Immature natural killer cell (primary cell): ENCODE results near the gene CDH13. TPM values are rescaled to one million over a fixed set of nuclear protein-coding genes. Genes with fewer than 3 reads are reported as not detected.
A peak's percentile ranks its signal among the peaks of the same experiment; 100 is the strongest.

Experiments
- DNase-seq, 3 donors: peaks; one replicate each; pipeline ENCODE4 v3.0.0; 2022; ENCODE audit warnings: mixed read lengths in 1 of 3
- H3K27ac Mint-ChIP-seq, 6 donors: one replicate each; pipeline ENCODE4 v1.8.0; 2020; ENCODE audit warnings: mixed read lengths in 6 of 6, mild to moderate bottlenecking in 5 of 6, inconsistent platforms in 4 of 6, moderate library complexity in 3 of 6
- H3K27me3 Mint-ChIP-seq, 3 donors: one replicate each; pipeline ENCODE4 v1.8.0; 2020 to 2021; ENCODE audit warnings: low read depth in 3 of 3, mild to moderate bottlenecking in 3 of 3, mixed read lengths in 3 of 3, moderate library complexity in 3 of 3, inconsistent platforms in 1 of 3
- H3K36me3 Mint-ChIP-seq, 3 donors: one replicate each; pipeline ENCODE4 v1.8.0; 2020; ENCODE audit warnings: mixed read lengths in 3 of 3, inconsistent platforms in 2 of 3, mild to moderate bottlenecking in 2 of 3
- H3K4me1 Mint-ChIP-seq, 2 donors: one replicate each; pipeline ENCODE4 v1.8.0; 2020; ENCODE audit warnings: inconsistent platforms in 2 of 2, mild to moderate bottlenecking in 2 of 2, mixed read lengths in 2 of 2, moderate library complexity in 1 of 2
- H3K4me3 Mint-ChIP-seq, 5 donors: one replicate each; pipeline ENCODE4 v1.8.0; 2020; ENCODE audit warnings: mild to moderate bottlenecking in 5 of 5, mixed read lengths in 5 of 5, inconsistent platforms in 3 of 5, moderate library complexity in 3 of 5
- H3K9me3 Mint-ChIP-seq, 6 donors: one replicate each; pipeline ENCODE4 v1.8.0; 2020; ENCODE audit warnings: mild to moderate bottlenecking in 6 of 6, mixed read lengths in 6 of 6, inconsistent platforms in 4 of 6, moderate library complexity in 3 of 6
- polyA plus RNA-seq, 3 donors: library from polyadenylated mRNA; unstranded; fragments of 300-500 nt; fragmentation: Illumina TruSeq; gene quantifications; one replicate each; pipeline ENCODE4 v1.2.3, GENCODE V29; 2021

Gene CDH13
- polyA plus RNA-seq, 3 donors from 2014 or later: not detected

- Mint-ChIP-seq H3K36me3 (peaks cover 0 to 4% (median 0%) of the 10 kb centered on the region in 3 donors), H3K9me3 (peaks cover 0 to 3% (median 0%) of the 10 kb centered on the region in 6 donors), H3K27ac (no peak overlapping the region), H3K4me3 (no peak overlapping the region), H3K27me3 (peaks cover 4 to 5% (median 4%) of the 10 kb centered on the region in 3 donors), H3K4me1 (peaks cover 43 to 59% of the 10 kb centered on the region in 2 donors)
- DNase-seq: no peak
Observed at GRCh38 chr16:82954224-82954929, 327.6 kb downstream of the CDH13 start.

- H3K36me3 Mint-ChIP-seq: peaks cover 0 to 4% (median 0%) of the 10 kb centered on the region in 3 donors
- H3K4me1 Mint-ChIP-seq: peaks cover 36 to 56% of the 10 kb centered on the region in 2 donors
- peak overlapping the region in 3 of 6 donors; percentile 0 to 34 (median 4) for H3K27ac Mint-ChIP-seq
- peaks cover 0 to 4% (median 0%) of the 10 kb centered on the region in 6 donors for H3K9me3 Mint-ChIP-seq
- peaks cover 0 to 7% (median 4%) of the 10 kb centered on the region in 3 donors for H3K27me3 Mint-ChIP-seq
- peak; percentile 42 to 48 (median 43) for DNase-seq
- H3K4me3 Mint-ChIP-seq: peak overlapping the region in 4 of 5 donors; percentile 0 to 48 (median 18)
Observed at GRCh38 chr16:82955741-82956348, 329.1 kb downstream of the CDH13 start.

DNA sequence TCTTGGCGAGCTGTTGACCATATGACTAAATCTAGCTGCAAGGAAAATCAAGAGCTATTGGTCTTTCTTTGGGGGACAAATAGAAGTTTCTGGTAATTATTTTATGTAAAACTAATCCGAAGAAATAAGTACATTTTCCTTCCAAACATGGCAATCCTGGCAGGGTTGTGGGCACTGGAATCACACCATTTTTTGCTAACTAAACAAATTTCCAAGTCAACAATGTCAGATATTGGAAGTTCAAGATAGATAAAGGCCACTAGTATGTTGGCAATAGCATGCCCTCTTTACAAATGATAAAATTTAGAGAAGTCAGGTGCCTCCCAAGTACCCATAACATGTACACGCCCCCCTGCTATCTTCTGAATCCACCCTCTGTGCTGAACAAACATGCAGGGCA, 330.4 kb downstream of the CDH13 start:
- peaks cover 0 to 4% (median 0%) of the 10 kb centered on the region in 3 donors for H3K36me3 Mint-ChIP-seq
- no peak for DNase-seq
- H3K9me3 Mint-ChIP-seq: peaks cover 0 to 4% (median 0%) of the 10 kb centered on the region in 6 donors
- peaks cover 0 to 10% (median 4%) of the 10 kb centered on the region in 3 donors for H3K27me3 Mint-ChIP-seq
- H3K4me3 Mint-ChIP-seq: no peak overlapping the region
- peaks cover 26 to 46% of the 10 kb centered on the region in 2 donors for H3K4me1 Mint-ChIP-seq
- H3K27ac Mint-ChIP-seq: peak overlapping the region in 1 of 6 donors; percentile 4

DNA sequence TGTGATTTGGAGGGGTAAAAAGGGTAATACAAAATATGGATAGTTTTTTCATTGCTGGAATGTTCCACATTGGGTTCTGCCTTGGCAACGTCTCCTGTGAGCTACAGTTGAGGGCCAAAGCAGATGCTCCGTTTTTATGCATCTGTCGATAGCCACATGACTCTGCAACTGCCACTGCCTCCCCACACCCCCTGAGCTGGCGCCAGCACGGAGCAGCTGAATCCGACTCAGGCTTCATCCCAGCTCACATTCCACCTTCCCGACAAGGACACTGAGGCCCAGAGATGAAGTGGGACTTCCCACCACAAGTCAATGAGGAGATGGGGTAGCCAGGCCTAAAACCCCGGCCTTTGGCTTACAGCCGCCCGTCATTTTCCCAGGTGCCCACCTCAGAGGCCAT, 334.1 kb downstream of the CDH13 start:
- Mint-ChIP-seq H3K4me3 (no peak overlapping the region), H3K9me3 (peaks cover 0 to 10% (median 0%) of the 10 kb centered on the region in 6 donors), H3K4me1 (peaks cover 19 to 23% of the 10 kb centered on the region in 2 donors), H3K27ac (no peak overlapping the region), H3K27me3 (peaks cover 0 to 10% (median 2%) of the 10 kb centered on the region in 3 donors), H3K36me3 (peaks cover 0 to 4% (median 0%) of the 10 kb centered on the region in 3 donors)
- no peak for DNase-seq

DNA sequence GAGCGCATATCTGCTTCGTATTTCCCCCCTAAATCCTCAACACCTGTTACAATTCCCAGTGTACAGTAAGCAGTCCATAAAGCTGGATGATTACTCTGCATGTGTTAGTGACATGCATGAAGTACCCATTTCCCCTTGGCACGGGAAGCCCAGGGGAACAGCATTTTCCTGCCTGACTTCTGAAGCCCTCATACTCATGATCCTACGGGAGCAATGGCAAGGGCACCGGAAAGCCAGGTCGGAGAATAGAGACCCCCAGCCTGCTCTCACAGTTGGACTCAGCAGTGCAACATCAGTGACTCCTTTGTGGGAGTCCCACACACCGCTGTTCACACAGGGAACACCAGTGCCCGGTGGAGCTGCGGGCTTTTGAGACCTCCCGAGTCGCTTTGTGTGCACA, 336.9 kb downstream of the CDH13 start:
- H3K27ac Mint-ChIP-seq: no peak overlapping the region
- H3K4me1 Mint-ChIP-seq: peaks cover 7 to 12% of the 10 kb centered on the region in 2 donors
- H3K4me3 Mint-ChIP-seq: no peak overlapping the region
- H3K9me3 Mint-ChIP-seq: peaks cover 0 to 7% (median 0%) of the 10 kb centered on the region in 6 donors
- peaks cover 0 to 7% (median 0%) of the 10 kb centered on the region in 3 donors for H3K27me3 Mint-ChIP-seq
- no peaks in the 10 kb centered on the region for H3K36me3 Mint-ChIP-seq
- DNase-seq: no peak

DNA sequence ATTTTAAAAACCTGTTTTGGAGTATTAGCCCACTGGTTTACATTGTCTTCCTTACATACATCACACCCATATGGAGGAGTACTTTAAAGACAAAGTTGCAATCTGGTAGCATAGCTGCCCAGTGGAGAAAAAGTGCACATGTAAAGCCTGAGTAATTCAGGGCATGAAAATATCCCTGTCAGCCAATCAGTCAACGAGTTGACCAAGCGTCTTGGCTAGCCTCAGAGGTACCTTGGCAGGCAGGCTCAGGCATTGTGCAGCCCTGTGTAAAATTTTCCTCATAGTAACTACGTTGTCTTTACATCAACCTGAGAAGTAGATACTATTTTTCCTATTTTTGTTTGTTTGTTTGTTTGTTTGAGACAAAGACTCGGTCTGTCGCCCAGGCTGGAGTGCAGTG, 339.0 kb downstream of the CDH13 start:
- H3K9me3 Mint-ChIP-seq: peaks cover 0 to 6% (median 0%) of the 10 kb centered on the region in 6 donors

GRCh38 chr16:82967424-82967823, 340.7 kb downstream of the CDH13 start:
- Mint-ChIP-seq H3K9me3 (peaks cover 0 to 7% (median 0%) of the 10 kb centered on the region in 6 donors), H3K27me3 (peaks cover 0 to 4% (median 4%) of the 10 kb centered on the region in 3 donors), H3K4me1 (no peaks in the 10 kb centered on the region), H3K27ac (no peak overlapping the region), H3K36me3 (no peaks in the 10 kb centered on the region), H3K4me3 (no peak overlapping the region)
- no peak for DNase-seq

More for the DNA sequence above, 339.0 kb downstream of the CDH13 start:
- H3K4me3 Mint-ChIP-seq: no peak overlapping the region
- peaks cover 0 to 6% (median 0%) of the 10 kb centered on the region in 3 donors for H3K27me3 Mint-ChIP-seq
- no peaks in the 10 kb centered on the region for H3K4me1 Mint-ChIP-seq
- no peak overlapping the region for H3K27ac Mint-ChIP-seq
- no peaks in the 10 kb centered on the region for H3K36me3 Mint-ChIP-seq
- DNase-seq: no peak

GRCh38 chr16:82971126-82971525, 344.4 kb downstream of the CDH13 start:
- H3K27ac Mint-ChIP-seq: no peak overlapping the region
- no peak overlapping the region for H3K4me3 Mint-ChIP-seq
- DNase-seq: no peak
- peaks cover 0 to 8% (median 4%) of the 10 kb centered on the region in 3 donors for H3K27me3 Mint-ChIP-seq
- peaks cover 0 to 3% (median 0%) of the 10 kb centered on the region in 3 donors for H3K36me3 Mint-ChIP-seq
- H3K9me3 Mint-ChIP-seq: peaks cover 0 to 2% (median 0%) of the 10 kb centered on the region in 6 donors
- H3K4me1 Mint-ChIP-seq: no peaks in the 10 kb centered on the region

DNA sequence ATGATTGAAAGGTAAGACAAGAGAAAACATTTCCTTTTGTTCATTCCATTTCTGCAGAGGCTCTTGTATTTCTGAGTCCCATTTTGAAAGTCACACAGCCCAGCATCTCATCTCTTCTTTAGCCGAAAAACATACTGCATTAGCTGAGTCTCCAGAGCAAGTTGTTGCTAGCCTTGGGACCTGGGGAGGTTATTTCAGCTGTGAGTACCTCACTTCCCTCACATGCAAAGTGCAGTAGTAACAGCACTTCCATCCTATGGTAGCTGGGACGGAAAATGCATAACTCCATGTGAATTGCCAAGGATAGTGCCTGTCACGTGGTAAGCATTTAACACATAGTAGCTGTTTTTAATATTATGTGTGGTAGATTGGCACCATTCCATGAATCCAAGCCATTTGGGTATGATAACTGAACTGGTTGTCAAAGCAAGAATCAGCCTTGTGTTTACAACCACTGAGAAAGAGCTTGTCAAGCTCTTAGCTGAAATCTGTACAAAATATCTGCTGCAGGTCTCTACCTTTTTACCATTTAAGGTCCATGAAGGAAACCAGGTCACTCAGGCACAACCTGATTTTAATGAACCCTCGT, 345.7 kb downstream of the CDH13 start:
- Mint-ChIP-seq H3K9me3 (peaks cover 0 to 2% (median under 1%) of the 10 kb centered on the region in 6 donors), H3K27ac (no peak overlapping the region)
- DNase-seq: no peak

GRCh38 chr16:82979406-82980111, 352.8 kb downstream of the CDH13 start:
- no peak overlapping the region for H3K4me3 Mint-ChIP-seq
- peaks cover 2 to 8% (median 2%) of the 10 kb centered on the region in 3 donors for H3K27me3 Mint-ChIP-seq
- no peak for DNase-seq
- H3K36me3 Mint-ChIP-seq: peaks cover 6 to 8% (median 7%) of the 10 kb centered on the region in 3 donors
- peaks cover 0 to 9% (median 2%) of the 10 kb centered on the region in 6 donors for H3K9me3 Mint-ChIP-seq
- no peaks in the 10 kb centered on the region for H3K4me1 Mint-ChIP-seq
- no peak overlapping the region for H3K27ac Mint-ChIP-seq

More for the DNA sequence above, 345.7 kb downstream of the CDH13 start:
- Mint-ChIP-seq H3K27me3 (peaks cover 0 to 8% (median 4%) of the 10 kb centered on the region in 3 donors), H3K4me3 (no peak overlapping the region), H3K4me1 (no peaks in the 10 kb centered on the region), H3K36me3 (peaks cover under 1 to 4% (median under 1%) of the 10 kb centered on the region in 3 donors)

- Mint-ChIP-seq H3K36me3 (peaks cover 6 to 8% (median 7%) of the 10 kb centered on the region in 3 donors), H3K27ac (no peak overlapping the region), H3K9me3 (peaks cover 0 to 9% (median 2%) of the 10 kb centered on the region in 6 donors), H3K4me3 (no peak overlapping the region), H3K4me1 (peaks cover 5 to 11% of the 10 kb centered on the region in 2 donors), H3K27me3 (peaks cover 2 to 9% (median 4%) of the 10 kb centered on the region in 3 donors)
- no peak for DNase-seq
Observed at GRCh38 chr16:82980810-82981209, 354.0 kb downstream of the CDH13 start.

DNA sequence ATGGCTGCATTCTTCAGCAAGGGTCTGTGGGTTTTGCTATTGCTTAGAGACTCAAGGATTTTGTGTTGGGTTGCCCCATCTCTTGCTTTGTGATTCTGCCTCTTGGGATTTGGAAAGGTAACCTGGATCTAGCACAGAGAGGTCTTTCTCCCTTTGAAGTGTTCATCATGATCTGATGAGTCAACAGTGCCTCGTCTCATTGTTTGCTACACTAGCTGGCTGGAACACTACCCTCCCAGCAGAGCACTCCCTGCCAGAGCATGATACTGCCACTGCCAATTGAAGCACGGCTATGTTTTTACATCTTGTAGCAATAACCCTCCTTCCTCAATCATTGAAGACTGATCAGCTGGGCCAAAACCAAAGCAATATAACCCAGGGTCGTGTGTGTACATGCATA, 361.0 kb downstream of the CDH13 start:
- DNase-seq: no peak
- peaks cover 2 to 6% (median 2%) of the 10 kb centered on the region in 3 donors for H3K27me3 Mint-ChIP-seq

DNA sequence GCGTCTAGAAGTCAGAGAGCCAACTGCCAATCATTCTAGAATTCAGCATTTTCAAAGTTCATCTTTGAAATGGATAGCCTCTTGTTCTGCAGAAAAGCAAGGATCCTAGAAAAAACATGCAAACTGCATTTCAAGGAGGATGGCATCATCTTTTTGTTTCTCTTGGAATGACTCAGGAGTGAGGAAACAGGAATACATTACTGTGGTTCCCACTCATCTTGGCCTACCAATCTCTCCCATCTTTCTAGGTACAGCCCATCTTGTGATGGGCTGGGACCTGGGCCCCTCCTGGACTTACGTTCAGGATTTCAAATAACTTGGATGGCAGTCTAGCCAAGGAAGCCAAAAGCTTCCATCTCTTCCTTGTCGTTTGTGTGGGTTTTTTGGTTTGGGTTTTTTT, 363.4 kb downstream of the CDH13 start:
- H3K4me3 Mint-ChIP-seq: no peak overlapping the region
- H3K9me3 Mint-ChIP-seq: peaks cover 0 to 4% (median 0%) of the 10 kb centered on the region in 6 donors
- peaks cover 14 to 22% of the 10 kb centered on the region in 2 donors for H3K4me1 Mint-ChIP-seq
- no peak for DNase-seq
- H3K36me3 Mint-ChIP-seq: peaks cover 0 to 7% (median 0%) of the 10 kb centered on the region in 3 donors
- H3K27me3 Mint-ChIP-seq: peaks cover 2 to 3% (median 2%) of the 10 kb centered on the region in 3 donors
- no peak overlapping the region for H3K27ac Mint-ChIP-seq

More for the DNA sequence above, 361.0 kb downstream of the CDH13 start:
- Mint-ChIP-seq H3K4me3 (no peak overlapping the region), H3K9me3 (peaks cover 0 to 4% (median 0%) of the 10 kb centered on the region in 6 donors), H3K36me3 (peaks cover 0 to 7% (median 0%) of the 10 kb centered on the region in 3 donors), H3K4me1 (peaks cover 14 to 26% of the 10 kb centered on the region in 2 donors), H3K27ac (no peak overlapping the region)
